Measurements from ENCODE around the gene RGR.

Gene RGR

DNA sequence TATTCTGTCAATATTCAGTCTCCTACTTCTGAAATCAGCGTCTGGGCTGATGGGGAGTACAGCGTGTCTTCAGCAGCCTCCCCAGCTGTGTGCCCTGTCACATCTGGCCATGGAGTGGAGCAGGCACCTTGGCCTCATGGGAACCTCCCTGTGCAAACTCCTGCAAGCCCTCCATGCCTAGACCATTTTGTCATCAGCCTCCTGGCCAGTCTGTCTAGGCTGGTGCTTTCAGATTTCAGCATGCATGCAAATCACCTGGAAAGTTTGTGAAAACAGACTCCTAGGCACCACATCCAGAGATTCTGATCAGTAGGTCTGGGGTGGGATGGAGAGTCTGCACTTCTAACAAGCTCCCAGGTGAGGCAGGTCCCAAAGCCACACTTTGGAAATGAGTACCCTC, 57.4 kb downstream of the RGR start:
- DNase-seq: no peak

GRCh38 chr10:84306751-84307384, 62.0 kb downstream of the RGR start:
- no peak for DNase-seq

GRCh38 chr10:84308021-84308420, 63.2 kb downstream of the RGR start:
- DNase-seq: no peak

GRCh38 chr10:84308481-84309304, 63.8 kb downstream of the RGR start:
- DNase-seq: no peak

Data from SHP77 treated with DMSO at 0.1 percent for 48 hours (cell line).